ENCODE results near the gene PCNT.

The PCNT gene

GRCh38 chr21:46329796-46330195 is 5.8 kb downstream of the PCNT start:
- DNase-seq = no peak

GRCh38 chr21:46334351-46335140 is 10.6 kb downstream of the PCNT start:
- no peak for DNase-seq

DNA sequence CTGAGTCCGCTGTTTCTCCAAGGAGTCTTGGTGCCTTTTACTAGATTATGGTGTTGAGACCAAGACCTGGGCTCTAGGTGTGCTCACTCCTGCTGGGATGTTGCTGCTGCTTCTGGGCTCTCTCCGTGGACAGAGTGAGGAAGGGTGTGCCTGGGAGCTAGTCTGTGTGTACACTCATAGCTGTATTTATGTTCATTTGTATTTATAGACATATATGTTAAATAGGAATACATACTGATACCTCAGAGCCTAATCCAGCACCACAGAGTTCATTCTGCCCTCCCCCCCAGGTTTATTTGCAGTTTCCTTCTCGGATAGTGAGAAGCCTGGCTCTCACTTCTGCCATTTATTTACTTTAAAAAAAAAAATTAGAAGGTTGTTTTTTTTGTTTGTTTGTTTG is 12.6 kb downstream of the PCNT start:
- DNase-seq = no peak

DNA sequence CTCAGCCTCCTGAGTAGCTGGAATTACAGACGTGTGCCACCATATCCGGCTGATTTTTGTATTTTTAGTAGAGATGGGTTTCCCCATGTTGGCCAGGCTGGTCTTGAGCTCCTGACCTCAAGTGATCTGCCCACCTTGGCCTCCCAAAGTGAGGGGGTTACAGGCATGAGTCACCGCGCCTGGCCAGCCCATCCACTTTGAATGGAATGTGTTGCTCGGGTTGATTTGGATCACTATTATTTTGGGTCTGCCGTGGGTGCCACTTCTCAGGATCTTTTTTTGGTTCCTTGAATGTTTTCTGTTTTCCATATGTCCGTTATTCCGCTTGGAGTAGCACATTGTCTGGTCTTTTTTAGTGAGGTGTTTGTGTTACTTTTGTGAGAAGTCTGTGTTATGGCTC is 17.0 kb downstream of the PCNT start:
- no peak for DNase-seq

DNA sequence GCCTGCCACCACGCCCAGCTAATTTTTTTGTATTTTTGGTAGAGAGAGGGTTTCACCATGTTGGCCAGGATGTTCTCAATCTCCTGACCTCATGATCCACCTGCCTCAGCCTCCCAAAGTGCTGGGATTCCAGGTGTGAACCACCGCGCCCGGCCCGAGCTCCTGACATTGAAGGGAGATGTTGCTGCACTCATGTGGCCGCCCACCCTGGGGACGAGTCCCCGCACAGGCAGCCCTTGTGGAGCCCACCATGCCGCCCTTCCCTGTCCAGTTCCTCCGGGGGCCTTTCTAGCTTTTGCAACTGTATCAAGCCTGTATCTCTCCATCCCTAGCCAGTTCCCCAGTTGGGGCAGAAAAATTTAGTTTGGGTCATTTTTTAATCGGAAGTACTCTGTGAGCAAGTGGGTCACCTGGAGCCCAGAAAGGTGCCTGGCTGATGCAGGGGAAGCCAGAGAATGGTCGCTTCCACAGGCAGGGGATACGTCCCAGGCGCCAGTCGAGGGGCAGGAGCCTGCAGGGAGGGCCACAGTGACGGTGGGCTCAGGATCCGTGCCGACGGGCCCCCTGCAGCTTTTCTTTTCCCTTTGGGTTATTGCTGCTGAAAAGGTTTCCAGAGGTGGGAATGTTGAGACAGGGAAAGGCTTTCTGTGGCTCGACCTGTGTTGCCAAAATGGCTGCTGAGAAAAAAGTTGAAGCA is 20.4 kb downstream of the PCNT start:
- DNase-seq = no peak

DNA sequence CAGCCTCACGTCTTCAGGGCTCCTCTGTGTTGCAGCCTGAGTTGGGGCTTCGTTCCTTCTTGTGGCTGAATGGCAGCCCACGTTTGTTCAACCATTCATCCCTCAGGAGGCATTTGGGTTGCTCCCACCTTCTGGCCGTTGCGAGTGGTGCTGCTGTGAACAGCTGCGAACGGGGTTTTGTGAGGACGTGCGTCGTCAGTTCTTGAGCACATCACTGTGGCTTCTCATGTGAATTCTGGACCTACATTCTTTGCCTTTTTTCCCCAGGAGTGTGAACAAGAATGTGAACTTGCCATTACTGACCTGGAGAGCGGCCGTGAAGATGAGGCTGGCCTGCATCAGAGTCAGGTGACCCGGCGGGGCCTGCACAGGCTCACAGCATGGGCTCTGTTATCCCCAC is 21.9 kb downstream of the PCNT start:
- no peak for DNase-seq

GRCh38 chr21:46346296-46347202 is 22.6 kb downstream of the PCNT start:
- no peak for DNase-seq

DNA sequence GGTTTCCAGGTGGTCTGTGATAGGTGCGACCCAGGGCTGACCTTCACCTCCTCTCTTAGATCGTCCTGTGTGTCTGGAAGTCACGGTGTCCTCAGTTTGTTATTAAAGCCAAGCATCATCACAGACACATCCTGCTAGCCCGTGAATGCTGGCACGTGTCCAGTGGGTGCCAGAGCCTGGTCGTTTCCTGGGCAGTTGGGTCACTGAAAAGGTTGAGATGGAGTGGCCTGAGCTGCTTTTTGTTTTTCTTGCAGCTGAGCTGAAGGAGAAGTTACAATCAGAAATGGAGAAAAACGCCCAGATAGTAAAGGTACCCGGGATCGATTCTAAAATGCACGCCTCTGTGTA is 23.2 kb downstream of the PCNT start:
- DNase-seq = no peak

GRCh38 chr21:46347791-46348381 is 23.9 kb downstream of the PCNT start:
- no peak for DNase-seq

GRCh38 chr21:46349134-46349760 is 25.3 kb downstream of the PCNT start:
- DNase-seq = no peak

DNA sequence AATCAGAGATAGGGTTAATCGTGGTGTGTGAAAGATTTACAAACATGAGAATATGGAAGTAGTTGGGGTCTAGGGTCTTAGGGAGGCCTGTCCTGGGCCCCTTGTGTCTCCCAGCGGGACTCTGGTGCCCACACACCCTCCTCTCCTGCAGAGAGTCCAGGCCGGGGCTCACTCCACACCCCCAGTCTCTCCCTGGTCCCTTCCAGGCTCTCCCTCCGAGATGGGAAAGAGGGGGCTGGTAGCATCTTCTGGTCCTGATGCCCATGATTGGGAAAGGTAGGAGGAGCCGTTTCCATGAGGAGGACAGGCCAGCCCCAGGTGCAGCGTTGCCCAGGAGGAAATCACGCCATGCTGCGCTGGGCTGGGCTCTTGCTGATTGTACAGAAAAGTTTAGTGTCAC is 26.6 kb downstream of the PCNT start:
- DNase-seq = no peak

- no peak for DNase-seq
Observed at GRCh38 chr21:46350981-46351380, 27.0 kb downstream of the PCNT start.

- DNase-seq = no peak
Observed at GRCh38 chr21:46351476-46352163, 27.7 kb downstream of the PCNT start.

DNA sequence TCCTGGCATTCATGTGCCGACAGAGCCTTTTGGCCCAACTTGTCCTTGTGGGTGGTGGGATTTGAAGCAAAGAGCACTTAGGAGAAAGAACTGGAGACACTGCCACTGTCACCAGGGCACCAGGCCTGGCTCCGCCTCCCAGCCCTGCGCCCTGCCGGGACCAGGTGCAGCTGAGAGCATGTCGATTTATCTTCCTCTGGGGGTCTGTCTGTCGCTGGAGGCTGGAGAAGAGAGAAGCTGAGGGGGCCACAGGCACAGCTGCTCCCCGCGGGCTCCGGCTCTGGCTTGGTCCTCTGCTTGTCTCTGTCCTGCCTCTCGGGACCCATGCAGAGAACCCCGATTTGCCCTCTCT is 28.2 kb downstream of the PCNT start:
- DNase-seq = no peak

GRCh38 chr21:46352913-46353312 is 29.0 kb downstream of the PCNT start:
- no peak for DNase-seq

GRCh38 chr21:46354046-46354445 is 30.1 kb downstream of the PCNT start:
- DNase-seq = no peak

- DNase-seq = no peak
Observed at GRCh38 chr21:46354518-46354917, 30.6 kb downstream of the PCNT start.

GRCh38 chr21:46355161-46356004 is 31.4 kb downstream of the PCNT start:
- no peak for DNase-seq

- no peak for DNase-seq
Observed at GRCh38 chr21:46356005-46356338, 32.0 kb downstream of the PCNT start.

GRCh38 chr21:46356494-46357334 is 32.8 kb downstream of the PCNT start:
- no peak for DNase-seq
